ENCODE measurements around the gene PCGF2. TPM values are rescaled to one million over a fixed set of nuclear protein-coding genes. Genes with fewer than 3 reads are reported as not detected.

Gene PCGF2
- total RNA-seq, 1 donor from 2014 or later = 74.6 TPM

DNA sequence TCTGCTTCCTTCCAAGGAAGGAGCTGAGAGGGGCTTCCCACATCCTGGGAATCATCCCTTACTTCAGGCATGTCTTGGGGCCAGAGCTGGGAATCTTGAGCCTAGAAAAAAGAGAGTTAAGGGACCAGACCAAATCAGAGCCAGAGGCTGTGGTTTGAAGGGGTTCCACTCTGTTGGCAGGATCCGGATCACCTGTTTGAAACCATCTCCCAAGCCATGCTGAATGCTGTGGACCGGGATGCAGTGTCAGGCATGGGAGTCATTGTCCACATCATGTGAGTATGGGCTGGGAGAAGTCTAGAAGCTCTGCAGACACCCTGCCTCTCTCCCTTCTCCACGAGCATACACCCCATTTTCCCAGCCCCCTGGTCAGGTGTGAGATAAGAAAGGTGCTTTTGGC lies 14.1 kb upstream of the PCGF2 start:
- no peaks in the 10 kb centered on the region for H3K9me3 Mint-ChIP-seq
- H3K4me1 Mint-ChIP-seq (ENCODE audit: unreplicated experiment) = no peaks in the 10 kb centered on the region
- DNase-seq (ENCODE audit: extremely low spot score, unreplicated experiment) = no peak
- H3K27ac Mint-ChIP-seq = no peak overlapping the region
- H3K36me3 Mint-ChIP-seq = peaks cover 15% of the 10 kb centered on the region
- TF ChIP-seq, protein P1, sequence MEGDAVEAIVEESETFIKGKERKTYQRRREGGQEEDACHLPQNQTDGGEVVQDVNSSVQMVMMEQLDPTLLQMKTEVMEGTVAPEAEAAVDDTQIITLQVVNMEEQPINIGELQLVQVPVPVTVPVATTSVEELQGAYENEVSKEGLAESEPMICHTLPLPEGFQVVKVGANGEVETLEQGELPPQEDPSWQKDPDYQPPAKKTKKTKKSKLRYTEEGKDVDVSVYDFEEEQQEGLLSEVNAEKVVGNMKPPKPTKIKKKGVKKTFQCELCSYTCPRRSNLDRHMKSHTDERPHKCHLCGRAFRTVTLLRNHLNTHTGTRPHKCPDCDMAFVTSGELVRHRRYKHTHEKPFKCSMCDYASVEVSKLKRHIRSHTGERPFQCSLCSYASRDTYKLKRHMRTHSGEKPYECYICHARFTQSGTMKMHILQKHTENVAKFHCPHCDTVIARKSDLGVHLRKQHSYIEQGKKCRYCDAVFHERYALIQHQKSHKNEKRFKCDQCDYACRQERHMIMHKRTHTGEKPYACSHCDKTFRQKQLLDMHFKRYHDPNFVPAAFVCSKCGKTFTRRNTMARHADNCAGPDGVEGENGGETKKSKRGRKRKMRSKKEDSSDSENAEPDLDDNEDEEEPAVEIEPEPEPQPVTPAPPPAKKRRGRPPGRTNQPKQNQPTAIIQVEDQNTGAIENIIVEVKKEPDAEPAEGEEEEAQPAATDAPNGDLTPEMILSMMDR (conservative IDR thresholded peaks at IDR 0.05) = no peak
- H3K27me3 Mint-ChIP-seq = no peaks in the 10 kb centered on the region
- H3K4me3 Mint-ChIP-seq = no peak overlapping the region

DNA sequence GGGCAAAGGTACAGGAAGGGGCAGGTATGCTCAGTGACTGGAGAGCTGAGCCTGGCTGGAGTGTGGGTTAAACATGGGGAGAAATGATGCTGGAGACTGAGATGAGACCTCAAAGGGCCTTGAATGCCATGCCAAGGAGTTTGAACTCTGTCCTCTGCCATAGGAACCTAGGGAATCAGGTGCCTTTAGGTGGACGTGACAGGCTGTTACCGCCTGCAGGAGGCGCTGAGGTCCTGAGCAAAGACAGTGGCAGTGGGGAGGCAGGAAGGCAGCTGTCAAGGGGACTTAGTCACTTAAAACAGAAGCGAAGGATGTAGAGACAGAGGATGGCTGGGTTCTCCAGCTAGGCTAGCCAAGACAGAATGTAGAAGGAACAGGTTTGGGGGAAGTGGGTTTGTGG lies 13.5 kb upstream of the PCGF2 start:
- peak overlapping the region; percentile 69 for H3K27ac Mint-ChIP-seq
- peaks cover 15% of the 10 kb centered on the region for H3K36me3 Mint-ChIP-seq
- no peak overlapping the region for H3K4me3 Mint-ChIP-seq
- H3K9me3 Mint-ChIP-seq = no peaks in the 10 kb centered on the region
- TF ChIP-seq, protein P1 (conservative IDR thresholded peaks at IDR 0.05) = peak; percentile 62
- no peaks in the 10 kb centered on the region for H3K4me1 Mint-ChIP-seq (ENCODE audit: unreplicated experiment)
- DNase-seq (ENCODE audit: extremely low spot score, unreplicated experiment) = no peak
- H3K27me3 Mint-ChIP-seq = no peaks in the 10 kb centered on the region

DNA sequence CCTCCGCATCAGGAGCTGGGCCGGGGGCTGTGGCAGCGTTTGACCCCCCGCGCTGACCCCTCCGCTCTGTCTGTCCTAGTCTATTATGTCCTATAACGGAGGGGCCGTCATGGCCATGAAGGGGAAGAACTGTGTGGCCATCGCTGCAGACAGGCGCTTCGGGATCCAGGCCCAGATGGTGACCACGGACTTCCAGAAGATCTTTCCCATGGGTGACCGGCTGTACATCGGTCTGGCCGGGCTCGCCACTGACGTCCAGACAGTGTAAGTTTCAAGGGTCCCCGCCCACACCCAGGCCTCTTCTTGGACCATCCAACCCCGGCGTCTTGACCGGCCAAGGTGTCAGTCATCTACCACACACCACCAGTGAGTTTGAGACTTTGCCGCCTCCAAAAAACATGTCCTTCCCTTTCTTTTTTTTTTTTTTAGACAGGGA lies 5.0 kb upstream of the PCGF2 start:
- Mint-ChIP-seq H3K4me1 (ENCODE audit: unreplicated experiment) (peaks cover 20% of the 10 kb centered on the region), H3K4me3 (peak overlapping the region; percentile 99), H3K27me3 (peaks cover 13% of the 10 kb centered on the region), H3K27ac (peak overlapping the region; percentile 90), H3K9me3 (no peaks in the 10 kb centered on the region), H3K36me3 (peaks cover 15% of the 10 kb centered on the region)
- DNase-seq (ENCODE audit: extremely low spot score, unreplicated experiment) = no peak
- TF ChIP-seq, protein P1 (conservative IDR thresholded peaks at IDR 0.05) = no peak

DNA sequence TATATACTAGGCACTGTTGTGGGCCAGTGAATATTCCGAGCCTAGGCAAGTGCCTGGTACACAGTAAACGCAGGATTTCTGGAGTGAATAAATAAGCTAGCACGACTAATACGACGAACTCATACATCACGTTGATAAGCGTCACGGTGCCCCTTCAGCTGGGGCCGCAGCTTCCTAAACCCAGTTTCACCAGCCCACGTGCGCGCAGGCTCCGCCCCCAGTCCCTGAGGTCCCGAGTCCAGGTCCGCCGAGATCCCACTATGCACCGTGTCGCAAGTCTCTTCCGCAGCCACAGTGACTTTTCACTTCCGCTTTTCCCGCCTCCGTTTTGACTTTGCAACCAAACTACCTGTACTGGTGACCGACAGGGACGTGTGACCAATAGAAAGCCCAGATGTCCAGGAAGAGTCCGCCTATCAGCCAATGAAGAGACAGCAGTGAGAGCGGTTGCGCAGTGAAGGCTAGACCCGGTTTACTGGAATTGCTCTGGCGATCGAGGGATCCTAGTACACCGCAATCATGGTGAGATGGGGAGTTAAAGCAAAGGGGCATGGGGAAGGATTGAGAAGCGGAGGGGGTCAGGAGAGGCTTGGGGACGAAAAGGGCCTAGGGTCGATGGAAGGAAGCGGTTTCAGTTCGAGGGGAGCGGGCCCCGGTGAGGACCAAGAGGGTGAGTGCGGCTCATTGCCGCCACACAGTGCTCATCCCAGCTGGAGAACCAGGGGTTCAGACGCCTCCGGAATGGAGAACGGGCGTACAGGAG lies 4.4 kb upstream of the PCGF2 start, which contains the start of gene PSMB3:
Gene PSMB3, plus strand, starts transcription at position 434 of the 763 bp plus-strand sequence. Its CDS starts 86 bp downstream, at position 520.
- H3K27me3 Mint-ChIP-seq = peaks cover 13% of the 10 kb centered on the region
- H3K4me1 Mint-ChIP-seq (ENCODE audit: unreplicated experiment) = peaks cover 20% of the 10 kb centered on the region
- DNase-seq (ENCODE audit: extremely low spot score, unreplicated experiment) = peak; percentile 92
- H3K27ac Mint-ChIP-seq = peak within 1 kb of the TSS; percentile 90
- H3K9me3 Mint-ChIP-seq = no peaks in the 10 kb centered on the region
- peaks cover 15% of the 10 kb centered on the region for H3K36me3 Mint-ChIP-seq
- peak within 1 kb of the TSS; percentile 99 for H3K4me3 Mint-ChIP-seq
- TF ChIP-seq, protein P1 (conservative IDR thresholded peaks at IDR 0.05) = no peak

DNA sequence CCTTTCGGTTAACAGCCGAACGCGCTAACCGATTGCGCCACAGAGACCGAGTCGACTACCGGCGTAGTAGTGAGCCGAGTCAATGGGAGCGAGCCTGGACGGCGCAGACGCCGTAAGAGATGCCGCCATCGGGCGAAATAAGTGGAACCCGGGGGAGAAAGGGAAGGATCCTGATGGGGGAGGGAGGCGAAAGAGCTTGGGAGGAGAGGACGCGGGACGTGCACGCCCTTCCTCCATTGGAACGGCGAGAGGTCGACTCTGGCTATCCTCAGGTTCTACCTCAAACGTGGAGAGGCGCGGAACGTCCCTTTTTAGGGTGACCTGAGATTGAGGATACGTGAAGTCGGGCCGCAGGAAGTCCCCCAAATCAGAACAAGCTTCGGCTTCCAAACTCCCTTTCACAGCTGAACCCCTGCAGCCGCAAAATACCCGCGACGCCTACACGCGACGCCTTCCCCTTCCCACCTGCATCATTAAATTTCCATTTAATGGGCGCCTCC lies 3.7 kb upstream of the PCGF2 start:
- peaks cover 15% of the 10 kb centered on the region for H3K36me3 Mint-ChIP-seq
- H3K4me1 Mint-ChIP-seq (ENCODE audit: unreplicated experiment) = peaks cover 20% of the 10 kb centered on the region

More for the DNA sequence above, 3.7 kb upstream of the PCGF2 start:
- Mint-ChIP-seq H3K4me3 (peak overlapping the region; percentile 99), H3K9me3 (no peaks in the 10 kb centered on the region), H3K27me3 (peaks cover 13% of the 10 kb centered on the region), H3K27ac (peak overlapping the region; percentile 90)
- DNase-seq (ENCODE audit: extremely low spot score, unreplicated experiment) = peak; percentile 93
- TF ChIP-seq, protein P1 (conservative IDR thresholded peaks at IDR 0.05) = no peak
